ENCODE measurements around the gene HOOK2.

GRCh38 chr19:12770922-12771321 is 4.4 kb downstream of the HOOK2 start:
- TF ChIP-seq CREB1 (IDR thresholded peaks at IDR 0.05): no peak
- TF ChIP-seq CREB1 (CRISPR knock-in tag; IDR thresholded peaks at IDR 0.05): no peak
- TF ChIP-seq FOXJ3 (CRISPR knock-in tag; IDR thresholded peaks at IDR 0.05): no peak
- TF ChIP-seq BCLAF1 (IDR thresholded peaks at IDR 0.05; ENCODE audit: borderline replicate concordance in 1 of 2, control insufficient read depth in 1 of 2, low read depth in 2 of 2, low read length in 1 of 2): no peak
- TF ChIP-seq ARID4B (CRISPR knock-in tag; IDR thresholded peaks at IDR 0.05): no peak
- TF ChIP-seq RB1 (IDR thresholded peaks at IDR 0.05; ENCODE audit: low read depth): no peak
- TF ChIP-seq SP2 (IDR thresholded peaks at IDR 0.05; ENCODE audit: extremely low read depth, low read depth, low read length, poor library complexity, severe bottlenecking): no peak
- TF ChIP-seq ELF1 (tag; IDR thresholded peaks at IDR 0.05): no peak
- no peak for TF ChIP-seq CTCF (IDR thresholded peaks at IDR 0.05 in 2 of 3, conservative IDR thresholded peaks at IDR 0.05 in 1 of 3; ENCODE audit: insufficient read depth in 2 of 3, low read depth in 1 of 3, low read length in 3 of 3)
- no peak for TF ChIP-seq CGGBP1 (CRISPR knock-in tag; IDR thresholded peaks at IDR 0.05)
- TF ChIP-seq SP1 (CRISPR knock-in tag; IDR thresholded peaks at IDR 0.05): no peak
